ENCODE measurements around the gene TBX6. TPM values are rescaled to one million over a fixed set of nuclear protein-coding genes. Genes with fewer than 3 reads are reported as not detected.

The TBX6 gene
- total RNA-seq, 1 experiment from 2014 or later = 1.4 TPM

DNA sequence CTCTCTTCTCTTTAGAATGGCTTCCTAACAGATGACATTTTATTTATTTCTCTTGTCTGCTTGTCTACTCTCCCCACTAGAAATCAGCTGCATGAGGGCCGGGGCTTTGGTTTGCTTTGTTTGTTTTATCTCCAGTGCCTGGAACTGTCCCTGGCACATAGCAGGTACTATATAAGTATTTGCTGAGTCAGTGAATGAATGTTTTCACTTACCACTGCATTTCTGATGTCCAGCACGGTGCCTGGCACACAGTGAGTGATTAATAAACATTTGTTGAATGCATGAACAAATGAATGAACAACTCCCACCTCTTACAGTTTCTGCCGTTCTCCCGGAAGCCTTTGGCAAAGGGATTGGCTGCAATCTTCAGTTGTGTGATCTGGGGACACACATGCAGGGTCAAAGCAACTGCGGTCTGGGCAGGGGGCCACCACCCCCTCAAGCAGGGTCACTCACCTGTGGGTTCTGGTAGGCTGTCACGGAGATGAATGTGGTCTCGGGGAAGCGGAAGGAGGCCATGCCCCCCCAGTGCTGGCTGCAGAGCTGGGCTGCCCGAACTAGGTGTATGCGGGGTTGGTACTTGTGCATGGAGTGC lies 3.4 kb downstream of the TBX6 start:
- Histone ChIP-seq H3K9ac (ENCODE audit: low read length) (no peak overlapping the region), H3K9me3 (ENCODE audit: control insufficient read depth in 1 of 2, insufficient read depth in 1 of 2, low read depth in 1 of 2, low read length in 2 of 2) (no peaks in the 10 kb centered on the region), H4K20me1 (ENCODE audit: insufficient read depth) (no peaks in the 10 kb centered on the region), H3K79me2 (ENCODE audit: insufficient read depth, low read length) (no peaks in the 10 kb centered on the region), H3K9me2 (ENCODE audit: insufficient read depth) (no peaks in the 10 kb centered on the region), H3K4me2 (ENCODE audit: low read length) (no peak overlapping the region), H3K36me3 (ENCODE audit: control insufficient read depth in 1 of 2, insufficient read depth in 2 of 2, low read length in 2 of 2) (peaks cover 4 to 19% of the 10 kb centered on the region in 2 experiments; a peak in 3 of 4 replicates), H3K4me3 (replicated peaks in 1 of 2; ENCODE audit: low read depth in 1 of 2, low read length in 2 of 2) (no peak overlapping the region), H3K4me1 (ENCODE audit: control insufficient read depth in 1 of 2, insufficient read depth in 2 of 2, low read length in 2 of 2) (peaks cover 14 to 47% of the 10 kb centered on the region in 2 experiments), H3K27ac (ENCODE audit: low read depth, low read length) (no peak overlapping the region; the same call in 1 of the 2 replicates), H2AFZ (ENCODE audit: low read depth, low read length, poor library complexity, severe bottlenecking) (no peak overlapping the region), H3K27me3 (ENCODE audit: insufficient read depth, low read length) (no peaks in the 10 kb centered on the region)
- BruUV-seq (replicated peaks) = no TSS peak
- CTCF ChIA-PET = no interaction called here
- TF ChIP-seq RAD21 (IDR thresholded peaks at IDR 0.05; ENCODE audit: low read depth) (no peak), CEBPB (IDR thresholded peaks at IDR 0.05; ENCODE audit: low read depth) (no peak), SP1 (IDR thresholded peaks at IDR 0.05; ENCODE audit: low read depth) (no peak), YY1 (IDR thresholded peaks at IDR 0.05; ENCODE audit: extremely low read depth, insufficient replicate concordance, low read depth, low read length) (no peak), REST (IDR thresholded peaks at IDR 0.05; ENCODE audit: low read depth) (no peak), CTCF (IDR thresholded peaks at IDR 0.05 in 2 of 3, conservative IDR thresholded peaks at IDR 0.05 in 1 of 3; ENCODE audit: borderline replicate concordance in 1 of 3, insufficient read depth in 1 of 3, low read depth in 2 of 3, low read length in 2 of 3) (no peak), JUND (IDR thresholded peaks at IDR 0.05) (no peak), ZNF274 (IDR thresholded peaks at IDR 0.05; ENCODE audit: low read depth, low read length) (no peak), FOSL1 (IDR thresholded peaks at IDR 0.05; ENCODE audit: low read depth) (no peak), EZH2phosphoT487 (IDR thresholded peaks at IDR 0.05; ENCODE audit: borderline replicate concordance) (no peak)
- TF ChIP-seq, protein P1, sequence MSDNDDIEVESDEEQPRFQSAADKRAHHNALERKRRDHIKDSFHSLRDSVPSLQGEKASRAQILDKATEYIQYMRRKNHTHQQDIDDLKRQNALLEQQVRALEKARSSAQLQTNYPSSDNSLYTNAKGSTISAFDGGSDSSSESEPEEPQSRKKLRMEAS (IDR thresholded peaks at IDR 0.05) = no peak
- TF ChIP-seq, protein P2, sequence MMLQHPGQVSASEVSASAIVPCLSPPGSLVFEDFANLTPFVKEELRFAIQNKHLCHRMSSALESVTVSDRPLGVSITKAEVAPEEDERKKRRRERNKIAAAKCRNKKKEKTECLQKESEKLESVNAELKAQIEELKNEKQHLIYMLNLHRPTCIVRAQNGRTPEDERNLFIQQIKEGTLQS (IDR thresholded peaks at IDR 0.05) = no peak
- RAD21 ChIA-PET (ENCODE audit: low non-redundant PET in 1 of 2, low total read pairs in 2 of 2, uncharacterized antibody in 2 of 2, unreplicated experiment in 2 of 2) = no interaction called here
- intact Hi-C loops (cut with micrococcal nuclease) = no loop called here
- ATAC-seq = no peak
- POLR2A ChIA-PET = no interaction called here
- DNase-seq (ENCODE audit: low read depth, low spot score) = no peak

Data from HCT116 (cell line).